HL-60 (cell line): ENCODE results near the gene NRIP1.

ENCODE experiments used
- DNase-seq, 2 experiments: peaks; one replicate each; pipeline ENCODE4 v3.0.0-alpha.2; 2010 to 2020; ENCODE audit warnings: low read depth in 1 of 2, low spot score in 1 of 2
- H3K27ac ChIP-seq: fragments of 250-450 bp; sonication (Bioruptor Pico); replicated peaks from 2 replicates; pipeline ENCODE4 v1.5.1; 2020; ENCODE audit warnings: mild to moderate bottlenecking, moderate library complexity
- H3K27me3 ChIP-seq: fragments of 250-450 bp; sonication (Bioruptor Pico); 2 replicates; pipeline ENCODE4 v1.5.1; 2021; ENCODE audit warnings: mild to moderate bottlenecking, moderate library complexity; ENCODE audit not compliant: insufficient read depth, poor library complexity, severe bottlenecking
- H3K4me3 ChIP-seq: replicated peaks from 2 replicates; pipeline ENCODE4 v1.5.1; 2011; ENCODE audit warnings: mild to moderate bottlenecking, control low read depth, low read length; ENCODE audit not compliant: insufficient read depth
- CTCF ChIP-seq: IDR thresholded peaks from one replicate; pipeline ENCODE4 v1.5.1; 2011; ENCODE audit warnings: low read length, control low read depth, inconsistent platforms; ENCODE audit not compliant: insufficient read depth
- GABPA ChIP-seq: IDR thresholded peaks from 2 replicates; pipeline ENCODE4 v1.6.1; 2012; ENCODE audit warnings: low read depth
- POLR2AphosphoS5 ChIP-seq: IDR thresholded peaks from 2 replicates; pipeline ENCODE4 v1.6.1; 2012; ENCODE audit warnings: low read depth
- REST ChIP-seq: IDR thresholded peaks from 2 replicates; pipeline ENCODE4 v1.6.1; 2012; ENCODE audit warnings: low read depth; ENCODE audit not compliant: insufficient replicate concordance
- SPI1 ChIP-seq: IDR thresholded peaks from 2 replicates; pipeline ENCODE4 v1.6.1; 2012; ENCODE audit warnings: low read depth, mild to moderate bottlenecking, borderline replicate concordance

Gene NRIP1

DNA sequence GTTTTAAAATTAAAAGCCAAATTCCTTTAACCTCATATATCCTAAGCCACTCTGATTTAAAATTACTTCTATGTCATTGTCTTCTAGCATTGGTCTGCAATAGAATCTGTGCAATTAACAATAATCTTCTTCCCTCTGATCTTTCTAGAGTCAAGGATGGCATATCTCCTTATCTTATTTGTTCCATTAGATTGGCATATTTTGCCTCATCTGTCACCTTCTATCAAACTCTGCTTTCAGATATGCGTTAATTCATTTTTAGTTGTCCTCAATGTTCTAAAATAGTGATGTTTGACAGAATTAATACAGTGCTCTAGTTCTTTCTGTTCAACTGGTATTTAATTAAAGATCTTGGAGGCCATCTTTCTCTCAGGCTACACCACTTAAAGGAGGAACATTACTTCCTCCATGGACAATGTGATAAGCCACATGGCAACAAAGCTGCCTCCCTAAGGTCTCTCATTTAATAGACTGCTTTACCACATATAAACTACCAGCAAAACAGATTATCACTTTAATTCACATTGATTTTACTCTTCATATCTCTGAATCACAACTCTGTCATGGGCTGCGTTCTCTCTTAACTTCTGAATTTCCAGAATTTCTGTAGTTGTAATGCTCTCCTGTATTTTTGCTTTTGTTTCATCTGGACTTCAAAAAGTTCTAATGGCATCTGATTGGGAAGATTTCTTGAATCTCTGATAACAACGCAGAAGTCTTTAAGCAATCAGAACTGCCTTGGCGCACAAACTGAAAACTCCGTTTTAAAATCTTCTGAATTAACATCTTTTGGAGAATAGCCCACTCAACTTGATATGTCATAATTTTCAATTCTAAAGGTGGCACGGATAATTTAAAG lies 2.8 kb downstream of the NRIP1 start:
- no peak overlapping the region for H3K4me3 ChIP-seq
- TF ChIP-seq POLR2AphosphoS5 (no peak), GABPA (no peak), CTCF (no peak)
- H3K27me3 ChIP-seq = no peaks in the 10 kb centered on the region
- no peak for DNase-seq
- H3K27ac ChIP-seq = no peak overlapping the region

GRCh38 chr21:15061279-15061678 lies 3.5 kb downstream of the NRIP1 start:
- no peak overlapping the region for H3K4me3 ChIP-seq
- TF ChIP-seq POLR2AphosphoS5 (no peak), SPI1 (peak; percentile 83)
- no peak overlapping the region for H3K27ac ChIP-seq
- no peaks in the 10 kb centered on the region for H3K27me3 ChIP-seq
- no peak for DNase-seq

GRCh38 chr21:15060543-15061175 lies 4.1 kb downstream of the NRIP1 start:
- no peak for DNase-seq
- H3K4me3 ChIP-seq = no peak overlapping the region
- no peaks in the 10 kb centered on the region for H3K27me3 ChIP-seq
- TF ChIP-seq SPI1 (no peak), GABPA (no peak)
- no peak overlapping the region for H3K27ac ChIP-seq

GRCh38 chr21:15059397-15059796 lies 5.4 kb downstream of the NRIP1 start:
- TF ChIP-seq CTCF = no peak
- TF ChIP-seq POLR2AphosphoS5 = no peak
- no peak for TF ChIP-seq SPI1
- TF ChIP-seq REST = no peak
- TF ChIP-seq GABPA = no peak
- DNase-seq = no peak
- H3K27ac ChIP-seq = no peak overlapping the region
- H3K27me3 ChIP-seq = no peaks in the 10 kb centered on the region
- H3K4me3 ChIP-seq = no peak overlapping the region

DNA sequence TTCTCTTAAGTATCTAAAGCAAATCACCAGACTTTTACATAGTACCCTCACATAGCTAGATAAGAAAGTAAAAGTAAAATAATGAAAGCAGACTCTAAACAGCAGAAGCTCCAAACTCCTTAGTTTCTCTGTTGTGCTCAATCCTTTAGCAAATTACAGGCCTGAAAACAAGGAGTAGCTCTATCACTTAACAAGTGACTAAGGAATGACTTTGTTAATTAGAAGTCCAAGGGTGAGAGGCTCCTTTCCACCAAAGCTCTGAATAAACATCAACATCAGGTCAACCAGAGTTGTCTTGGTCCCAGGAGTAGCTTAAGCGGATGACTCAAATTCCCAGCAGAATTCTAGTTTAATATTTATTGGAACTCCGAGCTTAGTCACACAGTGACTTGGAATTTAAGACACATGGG lies 5.9 kb downstream of the NRIP1 start:
- DNase-seq = no peak
- TF ChIP-seq REST (no peak), POLR2AphosphoS5 (no peak), SPI1 (no peak), GABPA (no peak), CTCF (no peak)
- Histone ChIP-seq H3K27ac (no peak overlapping the region), H3K27me3 (no peaks in the 10 kb centered on the region), H3K4me3 (no peak overlapping the region)
